Dedifferentiated amniotic fluid mesenchymal stem cell (primary cell): ENCODE measurements around the gene PCGF3.

Source experiments
- DNase-seq: peaks from one replicate; pipeline ENCODE4 v3.0.0-alpha.2; 2016; ENCODE audit errors: extremely low spot score

Gene PCGF3, protein sequence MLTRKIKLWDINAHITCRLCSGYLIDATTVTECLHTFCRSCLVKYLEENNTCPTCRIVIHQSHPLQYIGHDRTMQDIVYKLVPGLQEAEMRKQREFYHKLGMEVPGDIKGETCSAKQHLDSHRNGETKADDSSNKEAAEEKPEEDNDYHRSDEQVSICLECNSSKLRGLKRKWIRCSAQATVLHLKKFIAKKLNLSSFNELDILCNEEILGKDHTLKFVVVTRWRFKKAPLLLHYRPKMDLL

DNA sequence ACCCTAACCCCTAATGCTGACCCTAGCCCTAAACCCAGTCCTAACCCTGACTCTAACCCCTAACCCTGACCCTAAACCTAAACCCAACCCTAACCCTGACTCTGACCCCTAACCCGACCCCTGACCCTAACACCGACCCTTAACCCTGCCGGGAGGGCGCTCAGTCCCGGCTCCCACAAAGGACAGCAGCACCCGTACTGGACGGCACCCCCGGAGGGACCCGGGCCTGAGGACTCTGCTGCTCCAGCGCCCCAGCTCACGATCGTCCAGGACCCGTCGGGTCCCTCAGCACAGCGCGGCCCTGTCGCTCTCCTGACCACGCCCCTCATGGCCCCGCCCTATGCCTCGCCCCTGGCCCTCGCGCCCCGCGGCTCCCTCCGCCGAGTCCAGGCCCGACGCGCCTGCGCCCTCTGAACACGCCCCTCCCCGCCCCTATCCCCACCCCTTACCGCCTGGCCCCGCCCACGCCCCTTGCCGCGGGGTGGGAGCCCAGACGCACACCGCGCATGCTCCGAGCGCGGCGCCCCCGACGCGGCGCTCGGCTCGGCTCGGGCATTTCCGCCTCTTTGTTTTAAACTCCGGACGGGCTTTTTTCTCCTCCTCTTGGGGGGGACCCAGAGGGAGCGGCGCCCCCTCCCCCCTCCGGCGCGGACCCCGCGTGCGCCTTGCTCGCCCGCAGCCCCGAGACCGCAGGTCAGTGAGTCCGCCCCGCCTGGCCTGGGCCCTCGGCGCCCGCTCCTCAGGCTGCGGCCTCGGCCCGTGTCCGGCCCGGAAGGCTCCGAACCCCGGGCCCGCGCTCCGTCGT is at the start of gene PCGF3:
PCGF3 (plus strand) TSS at position 555 of the 805 bp plus-strand sequence. CDS start 27,849 bp downstream, outside the sequence.
- peak; percentile 95 for DNase-seq

DNA sequence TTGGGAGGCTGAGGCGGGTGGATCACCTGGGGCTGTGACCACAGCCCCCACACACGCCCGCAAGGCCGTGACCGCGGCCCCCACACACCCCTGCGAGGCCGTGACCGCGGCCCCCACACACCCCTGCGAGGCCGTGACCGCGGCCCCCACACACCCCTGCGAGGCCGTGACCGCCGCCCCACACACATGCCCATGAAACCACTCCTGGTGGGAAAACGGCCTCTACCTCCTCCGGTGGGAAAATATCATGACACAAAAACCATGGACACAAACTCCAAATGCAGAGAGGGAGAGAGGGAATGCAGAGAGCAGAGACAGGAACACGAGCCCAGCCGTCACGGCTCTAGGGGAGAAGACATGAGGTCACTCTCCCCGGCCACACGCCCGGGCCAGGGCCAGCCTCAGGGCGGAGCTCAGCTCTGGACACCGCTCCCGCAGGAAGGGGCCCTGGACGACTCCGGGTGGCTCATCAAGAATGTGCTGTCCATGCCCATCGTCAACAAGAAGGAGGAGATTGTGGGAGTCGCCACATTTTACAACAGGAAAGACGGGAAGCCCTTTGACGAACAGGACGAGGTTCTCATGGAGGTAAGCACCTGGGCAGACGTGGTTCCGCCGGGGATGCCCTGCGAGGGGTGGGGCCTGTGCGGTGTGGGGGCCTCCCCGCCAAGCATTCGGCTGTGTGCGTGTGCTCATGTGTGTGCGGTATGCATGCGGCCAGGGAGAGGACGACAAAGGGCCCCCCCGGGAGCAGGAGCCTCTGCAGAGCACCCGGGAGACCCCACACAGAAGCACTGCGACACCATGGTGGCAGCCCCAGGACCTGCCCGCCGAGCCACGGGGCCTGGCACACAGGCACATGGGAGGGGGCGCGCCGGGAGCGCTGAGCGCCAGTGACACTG is 48.9 kb upstream of the PCGF3 start:
- DNase-seq: no peak

DNA sequence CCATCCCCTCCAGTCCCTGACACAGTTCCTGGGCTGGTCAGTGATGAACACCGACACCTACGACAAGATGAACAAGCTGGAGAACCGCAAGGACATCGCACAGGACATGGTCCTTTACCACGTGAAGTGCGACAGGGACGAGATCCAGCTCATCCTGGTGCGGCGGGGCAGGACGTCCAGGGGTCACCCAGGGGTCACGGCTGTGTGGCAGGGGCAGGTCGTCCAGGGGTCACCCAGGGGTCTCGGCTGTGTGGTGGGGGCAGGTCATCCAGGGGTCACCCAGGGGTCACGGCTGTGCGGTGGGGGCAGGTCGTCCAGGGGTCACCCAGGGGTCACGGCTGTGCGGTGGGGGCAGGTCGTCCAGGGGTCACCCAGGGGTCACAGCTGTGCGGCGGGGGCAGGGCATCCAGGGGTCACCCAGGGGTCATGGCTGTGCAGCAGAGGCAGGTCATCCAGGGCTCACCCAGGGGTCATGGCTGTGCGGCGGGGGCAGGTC is 48.2 kb upstream of the PCGF3 start:
- no peak for DNase-seq

DNA sequence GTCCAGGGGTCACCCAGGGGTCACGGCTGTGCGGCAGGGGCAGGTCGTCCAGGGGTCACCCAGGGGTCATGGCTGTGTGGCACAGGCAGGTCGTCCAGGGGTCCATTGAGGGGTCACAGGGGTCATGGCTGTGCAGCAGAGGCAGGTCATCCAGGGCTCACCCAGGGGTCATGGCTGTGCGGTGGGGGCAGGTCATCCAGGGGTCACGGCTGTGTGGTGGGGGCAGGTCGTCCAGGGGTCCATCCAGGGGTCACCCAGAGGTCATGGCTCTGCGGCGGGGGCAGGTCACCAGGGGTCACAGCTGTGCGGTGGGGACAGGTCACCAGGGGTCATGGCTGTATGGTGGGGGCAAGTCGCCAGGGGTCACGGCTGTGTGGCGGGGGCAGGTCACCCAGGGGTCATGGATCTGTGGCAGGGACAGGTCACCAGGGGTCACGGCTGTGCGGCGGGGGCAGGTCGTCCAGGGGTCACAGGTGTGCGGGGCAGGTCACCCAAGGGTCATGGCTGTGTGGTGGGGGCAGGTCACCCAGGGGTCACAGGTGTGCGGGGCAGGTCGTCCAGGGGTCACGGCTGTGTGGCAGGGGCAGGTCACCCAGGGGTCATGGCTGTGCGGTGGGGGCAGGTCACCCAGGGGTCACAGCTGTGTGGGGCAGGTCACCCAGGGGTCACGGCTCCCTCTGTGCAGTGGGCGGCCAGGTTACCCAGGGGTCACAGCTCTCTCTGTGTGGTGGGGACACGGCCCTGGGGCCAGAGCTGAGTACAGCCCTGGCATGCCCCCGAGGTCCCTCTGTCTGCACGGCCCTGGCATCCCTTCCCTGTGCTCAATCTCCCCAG is 47.6 kb upstream of the PCGF3 start:
- no peak for DNase-seq

DNA sequence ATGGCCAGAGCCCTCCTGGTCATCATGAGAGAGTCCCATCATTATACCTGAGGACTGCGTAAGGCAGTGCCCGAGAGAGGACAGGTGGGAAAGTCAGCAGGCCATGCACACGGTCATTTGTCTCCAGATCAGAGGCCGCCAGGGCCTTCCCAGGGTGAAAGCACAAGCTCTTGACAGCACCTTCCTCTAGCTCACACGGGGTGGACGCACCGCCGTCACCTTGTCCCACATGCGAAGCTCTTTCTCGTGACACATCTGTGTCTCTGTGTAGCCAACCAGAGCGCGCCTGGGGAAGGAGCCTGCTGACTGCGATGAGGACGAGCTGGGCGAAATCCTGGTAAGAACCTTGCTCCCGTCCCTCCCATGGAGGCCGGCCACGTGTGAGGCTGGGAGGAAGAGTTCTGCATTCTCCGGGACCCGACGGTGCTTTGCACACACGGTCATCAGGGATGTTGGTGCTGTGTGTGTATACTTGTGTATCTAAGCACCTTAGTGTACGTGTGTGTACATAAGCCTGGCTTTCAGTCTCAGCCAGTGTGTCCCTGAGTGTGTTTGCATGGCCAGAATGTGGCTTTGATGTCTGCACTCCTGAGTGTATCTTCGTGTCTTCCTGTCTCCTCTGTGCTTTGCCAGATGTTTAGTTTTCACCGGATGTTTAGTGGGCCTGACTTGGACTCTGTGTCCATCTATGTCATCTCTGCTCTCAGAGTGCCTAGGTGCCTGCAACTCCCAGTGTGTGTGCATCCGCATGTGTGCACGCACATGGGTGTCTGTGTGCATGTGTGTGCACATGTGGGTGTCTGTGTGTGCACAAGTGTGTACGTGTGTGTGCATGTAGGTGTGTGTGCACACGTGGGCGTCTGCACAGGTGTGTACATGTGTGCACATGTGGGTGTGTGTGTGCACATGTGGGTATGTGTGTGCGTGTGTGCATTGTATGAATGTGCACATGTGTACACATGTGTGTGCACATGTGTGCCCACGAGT is 46.7 kb upstream of the PCGF3 start:
- DNase-seq: no peak

DNA sequence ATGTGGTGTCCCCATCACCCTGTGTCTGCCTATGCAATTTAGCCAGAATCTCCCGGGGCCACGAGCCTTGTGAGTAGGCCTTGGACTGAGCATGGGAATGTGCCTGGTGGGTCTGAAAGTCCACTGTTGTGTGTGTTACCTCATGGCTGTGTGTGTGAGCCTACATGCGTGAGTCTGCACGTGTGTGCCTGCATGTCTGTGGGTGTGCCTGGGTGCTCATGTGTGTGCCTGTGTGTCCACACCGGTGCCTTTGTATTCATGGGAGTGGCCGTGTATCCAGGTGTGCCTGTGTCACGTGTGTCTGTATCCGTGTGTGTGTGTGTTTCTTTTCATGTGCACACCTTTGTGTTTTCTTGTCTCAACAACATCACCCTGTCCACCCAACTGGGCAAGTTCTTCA is 45.8 kb upstream of the PCGF3 start:
- no peak for DNase-seq

DNA sequence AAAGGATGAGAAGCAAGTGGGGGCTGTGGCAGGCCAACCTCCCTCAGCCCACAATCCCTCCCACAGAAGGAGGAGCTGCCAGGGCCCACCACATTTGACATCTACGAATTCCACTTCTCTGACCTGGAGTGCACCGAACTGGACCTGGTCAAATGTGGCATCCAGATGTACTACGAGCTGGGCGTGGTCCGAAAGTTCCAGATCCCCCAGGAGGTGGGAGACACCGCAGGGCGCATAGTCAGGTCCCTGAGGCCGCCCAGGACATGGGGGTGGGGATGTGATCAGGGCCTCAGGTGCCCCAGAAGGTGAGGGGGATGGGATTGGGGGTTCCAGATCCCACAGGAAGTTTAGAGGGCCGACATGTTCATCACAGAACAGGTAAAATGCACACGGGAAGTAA is 45.2 kb upstream of the PCGF3 start:
- no peak for DNase-seq

DNA sequence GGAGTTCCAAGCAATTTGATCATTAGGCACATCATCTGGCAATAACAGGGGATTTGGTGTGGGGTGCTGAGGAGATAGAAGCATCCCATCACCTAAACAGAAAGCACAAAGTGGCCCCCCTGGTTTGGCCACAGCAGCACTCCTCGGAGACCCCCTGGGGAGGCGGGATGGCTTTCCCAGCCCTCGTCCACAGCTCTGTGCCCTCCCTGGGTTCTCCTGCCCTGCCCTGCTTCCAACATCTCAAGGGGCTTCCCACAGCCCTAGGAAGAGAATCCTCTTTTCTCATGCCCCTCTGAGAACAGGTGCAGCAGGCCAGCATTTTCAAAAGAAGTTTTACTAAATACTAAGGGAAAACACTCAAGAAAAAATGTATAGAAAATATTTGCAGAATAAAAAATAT is 44.4 kb upstream of the PCGF3 start:
- no peak for DNase-seq

DNA sequence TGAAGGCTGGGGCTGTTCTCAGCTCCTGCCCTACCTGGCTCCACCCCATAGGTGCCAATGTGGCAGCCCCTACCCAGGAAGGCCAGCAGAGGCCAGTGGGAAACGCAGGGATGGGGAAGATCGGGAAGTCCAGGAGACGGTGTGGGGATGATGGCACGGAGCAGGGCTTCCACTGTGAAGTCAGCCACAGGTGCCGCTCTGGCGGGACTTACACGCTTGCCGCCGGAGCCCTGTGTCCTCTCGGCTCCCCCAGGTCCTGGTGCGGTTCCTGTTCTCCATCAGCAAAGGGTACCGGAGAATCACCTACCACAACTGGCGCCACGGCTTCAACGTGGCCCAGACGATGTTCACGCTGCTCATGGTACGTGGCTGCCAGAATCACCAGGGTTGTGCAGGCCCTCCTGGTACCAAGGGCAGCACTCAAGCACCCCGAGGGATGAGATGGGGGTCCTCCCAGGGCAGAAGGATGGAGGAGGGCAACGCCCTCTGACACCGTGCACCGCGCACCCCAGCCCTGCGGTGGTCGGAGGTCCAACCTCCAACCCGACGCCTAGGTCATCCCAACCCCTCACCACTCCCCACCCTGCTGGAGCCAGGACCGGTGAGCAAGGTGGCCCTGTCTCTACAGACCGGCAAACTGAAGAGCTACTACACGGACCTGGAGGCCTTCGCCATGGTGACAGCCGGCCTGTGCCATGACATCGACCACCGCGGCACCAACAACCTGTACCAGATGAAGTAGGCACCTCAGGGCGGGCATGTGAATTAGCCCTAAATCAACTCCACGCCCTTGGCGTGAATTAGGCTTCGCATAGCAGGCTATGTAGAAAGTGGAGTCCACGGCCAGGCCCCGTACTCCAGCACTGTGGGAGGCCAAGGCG is 43.5 kb upstream of the PCGF3 start:
- no peak for DNase-seq

DNA sequence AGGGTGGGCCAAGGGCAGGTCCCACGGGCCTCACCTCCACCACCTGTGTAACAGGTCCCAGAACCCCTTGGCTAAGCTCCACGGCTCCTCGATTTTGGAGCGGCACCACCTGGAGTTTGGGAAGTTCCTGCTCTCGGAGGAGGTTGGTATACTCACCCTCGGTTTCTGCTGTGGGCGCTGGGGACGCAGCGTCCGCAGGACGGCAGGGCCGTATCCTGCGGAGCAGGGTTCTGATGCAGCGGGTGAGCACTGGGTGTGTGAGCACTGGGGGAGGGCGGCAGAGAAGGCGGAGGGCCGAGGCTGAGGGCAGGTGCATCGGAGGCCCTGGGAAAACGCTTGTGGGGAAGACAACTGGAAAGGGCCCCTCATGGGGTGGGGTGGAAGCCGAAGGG is 42.6 kb upstream of the PCGF3 start:
- no peak for DNase-seq

DNA sequence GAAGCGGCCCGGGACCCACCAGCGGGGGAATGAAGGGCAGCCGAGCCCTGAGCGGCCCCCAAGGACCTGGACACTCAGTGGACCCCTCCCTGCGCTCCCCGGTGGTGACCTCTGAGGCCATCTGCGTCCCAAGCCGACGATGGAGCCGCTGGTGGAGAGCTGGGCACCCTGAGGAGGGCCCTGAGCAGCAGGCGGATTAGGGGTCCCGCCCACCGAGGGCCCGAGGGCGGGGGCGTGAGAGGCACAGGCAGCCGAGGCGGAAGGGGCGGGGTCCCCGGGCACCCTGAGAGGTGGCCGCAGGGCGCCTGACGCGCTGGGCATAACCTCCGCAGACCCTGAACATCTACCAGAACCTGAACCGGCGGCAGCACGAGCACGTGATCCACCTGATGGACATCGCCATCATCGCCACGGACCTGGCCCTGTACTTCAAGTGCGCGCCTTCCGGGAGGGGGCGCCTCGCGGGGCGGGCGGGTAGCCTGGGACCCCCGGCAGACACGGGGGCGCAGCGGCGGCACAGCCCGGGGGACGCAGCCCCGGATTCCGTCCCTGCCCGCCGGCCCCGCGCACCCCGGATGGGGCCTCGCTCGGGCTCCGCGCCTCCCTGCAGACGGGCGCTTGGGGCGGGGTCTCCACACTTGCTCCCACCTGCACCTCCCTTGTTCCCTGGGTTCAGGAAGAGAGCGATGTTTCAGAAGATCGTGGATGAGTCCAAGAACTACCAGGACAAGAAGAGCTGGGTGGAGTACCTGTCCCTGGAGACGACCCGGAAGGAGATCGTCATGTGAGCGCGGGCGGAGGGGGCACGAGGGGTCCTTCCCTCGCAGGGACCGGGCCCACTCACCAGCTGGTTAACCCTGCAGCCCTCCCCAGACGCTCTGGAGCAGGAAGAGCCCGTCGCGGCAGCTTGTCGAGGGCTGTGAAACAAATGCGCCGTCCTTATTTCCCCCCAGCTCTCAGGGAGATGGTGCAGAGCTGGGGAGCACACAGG is 41.9 kb upstream of the PCGF3 start:
- no peak for DNase-seq

DNA sequence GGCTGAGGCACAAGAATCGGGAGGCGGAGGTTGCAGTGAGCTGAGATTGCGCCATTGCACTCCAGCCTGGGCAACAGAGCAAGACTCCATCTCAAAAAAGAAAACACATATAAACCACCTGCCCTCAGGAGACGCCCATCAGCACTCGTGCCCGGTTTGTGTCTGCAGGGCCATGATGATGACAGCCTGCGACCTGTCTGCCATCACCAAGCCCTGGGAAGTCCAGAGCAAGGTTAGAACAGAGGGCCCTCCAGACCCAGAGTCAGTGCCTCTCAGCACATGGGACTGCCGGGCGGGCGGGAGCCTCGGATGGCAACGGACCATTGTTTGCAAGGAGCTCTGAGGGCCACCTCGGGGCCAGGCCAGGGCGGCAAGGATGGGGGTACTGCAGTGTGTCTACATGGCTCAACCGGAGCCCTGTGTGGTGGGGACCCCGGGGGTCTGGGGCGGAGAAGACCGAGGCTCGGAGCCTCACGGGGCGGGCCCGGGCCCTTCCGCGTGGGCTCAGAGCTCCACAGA is 40.9 kb upstream of the PCGF3 start:
- no peak for DNase-seq

DNA sequence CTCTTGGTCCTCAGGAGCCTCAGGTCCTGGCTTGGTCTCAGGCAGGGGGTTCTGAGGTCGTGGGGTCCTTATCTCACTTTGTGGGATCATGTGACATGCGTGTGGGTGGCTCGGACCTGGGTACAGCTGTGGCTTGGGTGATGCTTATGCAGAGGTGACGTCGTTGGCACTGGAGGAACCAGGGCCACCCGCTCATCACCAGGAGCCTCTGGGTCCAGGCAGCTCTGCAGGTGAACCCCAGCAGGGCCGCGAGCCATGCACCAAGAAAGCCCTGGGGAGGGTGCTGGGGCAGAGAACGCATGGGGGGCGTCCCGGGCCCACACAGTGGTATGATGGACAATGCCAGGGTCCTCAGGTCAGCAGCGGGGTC is 40.3 kb upstream of the PCGF3 start:
- no peak for DNase-seq

DNA sequence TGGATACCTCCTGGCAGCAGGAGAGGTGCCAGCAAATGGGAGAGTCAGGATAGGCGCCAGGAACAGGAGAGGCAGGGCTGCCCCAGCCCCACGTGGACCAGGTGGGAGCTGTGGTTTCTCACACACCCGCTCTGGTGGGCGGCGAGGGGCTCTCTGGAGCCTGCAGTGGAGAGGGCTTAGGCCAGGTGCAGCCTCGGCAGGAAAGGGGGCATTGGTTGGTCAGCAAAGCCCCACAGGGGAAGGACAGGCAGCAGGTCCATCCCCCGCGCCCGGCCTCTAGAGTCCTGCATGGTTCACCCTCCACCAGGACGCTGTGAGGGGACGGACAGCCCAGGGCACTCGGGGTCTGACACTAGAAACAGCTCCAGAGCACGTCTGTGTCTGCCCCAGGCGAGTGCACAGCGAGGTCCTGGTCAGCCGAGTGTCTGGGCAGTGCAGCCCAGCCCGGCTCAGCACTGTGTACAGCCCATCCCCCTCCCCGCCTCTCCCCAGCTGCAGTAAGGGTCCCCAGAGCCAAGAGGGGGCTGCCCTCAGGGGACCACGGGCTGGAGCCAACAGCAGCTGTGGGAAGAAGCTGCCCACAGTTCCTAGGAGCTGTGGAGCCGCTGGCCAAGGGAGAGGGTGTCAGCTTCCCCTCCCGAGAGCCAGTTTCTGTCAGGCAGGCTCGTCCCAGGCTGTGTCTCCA is 39.7 kb upstream of the PCGF3 start:
- DNase-seq: no peak

DNA sequence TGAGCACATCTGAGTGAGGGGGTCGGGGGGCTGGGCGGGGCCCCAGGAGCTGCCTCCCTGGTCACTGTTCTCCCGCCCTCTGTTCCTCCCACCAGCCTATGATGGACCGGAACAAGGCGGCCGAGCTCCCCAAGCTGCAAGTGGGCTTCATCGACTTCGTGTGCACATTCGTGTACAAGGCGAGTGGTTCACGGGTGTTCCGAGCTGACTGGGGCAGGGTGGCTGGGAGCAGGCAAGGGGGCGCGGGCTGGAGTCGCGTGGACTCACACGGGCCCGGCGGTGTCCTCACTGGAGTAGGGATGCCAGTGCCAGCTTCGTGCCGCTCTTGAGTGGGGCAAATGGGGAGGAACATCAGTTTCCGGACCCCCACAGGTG is 39.2 kb upstream of the PCGF3 start:
- DNase-seq: no peak

DNA sequence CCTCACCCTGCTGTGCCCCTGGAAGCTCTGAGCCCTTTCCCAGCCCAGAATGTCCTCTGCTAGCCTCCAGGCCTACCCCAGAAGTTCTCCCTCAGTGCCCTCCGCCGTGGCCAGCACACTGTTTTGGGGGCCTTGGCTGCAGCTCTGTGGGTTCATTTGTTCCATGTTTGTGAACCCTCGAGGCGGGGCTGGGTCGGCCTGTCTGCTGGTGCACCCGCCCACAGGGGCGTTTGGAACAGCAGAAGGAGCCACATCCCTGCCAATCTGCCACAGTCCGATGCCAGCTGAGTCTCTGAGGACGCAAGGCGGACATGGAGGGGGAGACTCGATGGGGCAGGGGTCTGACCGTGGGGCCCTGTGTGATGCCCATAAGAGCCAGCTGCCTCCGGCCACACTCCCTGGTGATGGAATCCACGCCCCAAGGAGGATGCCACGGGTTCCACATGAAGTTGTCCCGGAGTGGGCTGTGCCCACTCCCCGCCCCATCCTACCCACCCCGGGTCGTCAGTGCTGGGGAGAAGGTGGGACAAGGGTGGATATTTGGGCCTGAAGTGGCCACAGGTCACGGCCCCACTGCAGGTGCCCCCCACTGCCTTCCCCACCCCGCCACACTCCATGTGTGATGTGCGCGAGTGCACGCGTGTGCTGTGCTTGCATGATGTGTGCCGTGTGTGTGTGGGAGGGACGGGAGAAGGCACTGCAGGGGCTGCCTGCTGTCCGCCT is 38.6 kb upstream of the PCGF3 start:
- no peak for DNase-seq

DNA sequence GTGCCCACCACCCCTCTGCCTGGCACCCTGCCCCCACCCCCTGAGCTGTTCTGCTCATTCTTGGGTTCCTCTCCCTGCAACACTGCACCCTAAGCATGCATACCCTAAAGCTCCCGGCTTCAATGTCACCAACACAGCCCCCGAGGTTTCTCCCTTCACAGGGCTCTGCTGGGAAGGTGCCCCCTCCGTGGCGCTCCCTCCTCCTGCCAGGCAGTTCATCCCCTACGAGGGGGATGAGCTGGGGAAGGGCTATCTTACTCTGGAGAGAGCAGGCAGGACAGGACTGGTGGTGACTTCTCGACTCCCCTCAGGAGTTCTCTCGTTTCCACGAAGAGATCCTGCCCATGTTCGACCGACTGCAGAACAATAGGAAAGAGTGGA is 38.1 kb upstream of the PCGF3 start:
- no peak for DNase-seq
